C1 segment of cervical spinal cord (tissue), 14 donors: ENCODE data around the gene PDK2.
"Not testable (repeated sequence)": the region's sequence is repeated elsewhere in the genome, so short reads cannot be mapped to it uniquely, and the experiment has no call there.

Experiments
- DNase-seq, 14 donors: peaks; one replicate each; lab custom pipeline; 2025; lab: John Stamatoyannopoulos, UW

Gene PDK2

GRCh38 chr17:50058296-50058953 lies 36.7 kb upstream of the PDK2 start:
- DNase-seq: no peak

GRCh38 chr17:50059256-50059655 lies 35.9 kb upstream of the PDK2 start:
- DNase-seq: peak in 1 of 14 donors; percentile 7

GRCh38 chr17:50059759-50060273 lies 35.3 kb upstream of the PDK2 start:
- DNase-seq: peak in 3 of 14 donors; percentile 3 to 61 (median 9)

GRCh38 chr17:50060951-50061712 lies 34.0 kb upstream of the PDK2 start:
- DNase-seq: peak in 10 of 14 donors; percentile 6 to 59 (median 24)

- not testable (repeated sequence) for DNase-seq
These were observed 33.5 kb upstream of the PDK2 start for GRCh38 chr17:50061713-50062045.

GRCh38 chr17:50062293-50063243 lies 32.6 kb upstream of the PDK2 start:
- peak in 6 of 14 donors; percentile 6 to 65 (median 30) for DNase-seq

GRCh38 chr17:50063561-50064252 lies 31.4 kb upstream of the PDK2 start:
- no peak for DNase-seq

GRCh38 chr17:50064253-50065001 lies 30.7 kb upstream of the PDK2 start:
- peak in 1 of 14 donors; percentile 47 for DNase-seq

- no peak for DNase-seq
These were observed 30.1 kb upstream of the PDK2 start for GRCh38 chr17:50065056-50065455.

GRCh38 chr17:50066995-50067394 lies 28.2 kb upstream of the PDK2 start:
- DNase-seq: no peak

- DNase-seq: no peak
These were observed 27.2 kb upstream of the PDK2 start for GRCh38 chr17:50067996-50068395.

GRCh38 chr17:50070908-50071680 lies 24.1 kb upstream of the PDK2 start:
- no peak for DNase-seq

- no peak for DNase-seq
These were observed 23.5 kb upstream of the PDK2 start for GRCh38 chr17:50071692-50072091.

GRCh38 chr17:50072130-50072529 lies 23.0 kb upstream of the PDK2 start:
- no peak for DNase-seq

- DNase-seq: no peak
These were observed 22.2 kb upstream of the PDK2 start for GRCh38 chr17:50072925-50073324.

GRCh38 chr17:50074227-50074626 lies 20.9 kb upstream of the PDK2 start:
- DNase-seq: no peak

- no peak for DNase-seq
These were observed 19.6 kb upstream of the PDK2 start for GRCh38 chr17:50075446-50076032.

- no peak for DNase-seq
These were observed 18.9 kb upstream of the PDK2 start for GRCh38 chr17:50076221-50076590.

- DNase-seq: no peak
These were observed 18.4 kb upstream of the PDK2 start for GRCh38 chr17:50076591-50077235.
